ENCODE data around the gene NTM.

DNA sequence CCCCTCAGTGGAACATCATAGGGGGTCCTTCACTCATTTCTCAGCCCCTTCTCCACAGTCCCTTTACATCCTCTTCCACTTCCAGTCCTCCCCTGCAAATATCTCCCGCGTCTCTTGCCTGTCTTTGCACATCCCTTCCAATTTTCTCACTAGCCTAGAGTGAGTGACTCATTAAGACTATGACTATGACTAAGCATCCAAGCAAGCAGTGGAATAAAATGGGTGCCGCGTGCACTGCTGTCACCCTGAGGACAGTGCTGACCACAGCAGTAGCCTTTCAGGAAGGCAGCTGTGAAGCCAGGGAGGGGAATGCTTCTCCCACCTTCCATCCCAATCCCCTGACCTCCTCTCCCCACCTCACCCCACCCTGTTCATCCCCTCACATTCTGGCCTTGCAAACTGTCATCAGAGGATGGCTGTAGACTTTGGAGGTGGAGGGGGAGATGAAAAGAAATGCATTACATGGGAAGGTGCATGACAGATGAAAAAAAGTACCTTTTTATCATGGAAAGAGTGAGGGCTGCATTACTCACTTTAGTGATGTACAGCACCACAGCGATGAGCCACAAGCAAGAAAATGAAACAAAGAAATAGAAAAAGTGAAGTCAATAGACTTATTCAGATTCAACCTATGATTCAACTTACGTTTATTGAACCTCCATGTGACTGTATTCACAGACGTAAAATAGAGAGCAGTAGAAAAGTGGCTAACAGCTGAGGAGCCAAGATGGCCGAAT lies 948.2 kb downstream of the NTM start:
- TF ChIP-seq, protein P1, sequence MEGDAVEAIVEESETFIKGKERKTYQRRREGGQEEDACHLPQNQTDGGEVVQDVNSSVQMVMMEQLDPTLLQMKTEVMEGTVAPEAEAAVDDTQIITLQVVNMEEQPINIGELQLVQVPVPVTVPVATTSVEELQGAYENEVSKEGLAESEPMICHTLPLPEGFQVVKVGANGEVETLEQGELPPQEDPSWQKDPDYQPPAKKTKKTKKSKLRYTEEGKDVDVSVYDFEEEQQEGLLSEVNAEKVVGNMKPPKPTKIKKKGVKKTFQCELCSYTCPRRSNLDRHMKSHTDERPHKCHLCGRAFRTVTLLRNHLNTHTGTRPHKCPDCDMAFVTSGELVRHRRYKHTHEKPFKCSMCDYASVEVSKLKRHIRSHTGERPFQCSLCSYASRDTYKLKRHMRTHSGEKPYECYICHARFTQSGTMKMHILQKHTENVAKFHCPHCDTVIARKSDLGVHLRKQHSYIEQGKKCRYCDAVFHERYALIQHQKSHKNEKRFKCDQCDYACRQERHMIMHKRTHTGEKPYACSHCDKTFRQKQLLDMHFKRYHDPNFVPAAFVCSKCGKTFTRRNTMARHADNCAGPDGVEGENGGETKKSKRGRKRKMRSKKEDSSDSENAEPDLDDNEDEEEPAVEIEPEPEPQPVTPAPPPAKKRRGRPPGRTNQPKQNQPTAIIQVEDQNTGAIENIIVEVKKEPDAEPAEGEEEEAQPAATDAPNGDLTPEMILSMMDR (conservative IDR thresholded peaks at IDR 0.05): no peak
- no peak for TF ChIP-seq ZFX (IDR thresholded peaks at IDR 0.05)

All from C4-2B (cell line).